Inferior parietal cortex (tissue), 1 donor: ENCODE results near the gene NDUFS6.
A peak's percentile ranks its signal among the peaks of the same experiment; 100 is the strongest.
"Not testable (repeated sequence)": the region's sequence is repeated elsewhere in the genome, so short reads cannot be mapped to it uniquely, and the experiment has no call there.

Source experiments
- DNase-seq: peaks from one replicate; pipeline ENCODE4 v3.0.0-alpha.2; 2016; ENCODE audit errors: extremely low spot score

The NDUFS6 gene

GRCh38 chr5:1797103-1797800 is 4.0 kb upstream of the NDUFS6 start:
- no peak for DNase-seq

- DNase-seq, result no peak
Observed at GRCh38 chr5:1797855-1798254, 3.4 kb upstream of the NDUFS6 start.

- not testable (repeated sequence) for DNase-seq
Observed at GRCh38 chr5:1798589-1798988, 2.6 kb upstream of the NDUFS6 start.

- no peak for DNase-seq
Observed at GRCh38 chr5:1799110-1799601, 2.1 kb upstream of the NDUFS6 start.

- peak; percentile 89 for DNase-seq
Observed at GRCh38 chr5:1799602-1800471, 1.4 kb upstream of the NDUFS6 start, which contains the start of gene MRPL36. Gene MRPL36 (minus strand): TSS chr5:1799837. CDS start chr5:1798935, 902 bp downstream.

- peak; percentile 53 for DNase-seq
Observed at GRCh38 chr5:1800472-1801221, 560 bp upstream of the NDUFS6 start.

GRCh38 chr5:1801967-1802295 is 724 bp downstream of the NDUFS6 start:
- no peak for DNase-seq

GRCh38 chr5:1803192-1803591 is 2.0 kb downstream of the NDUFS6 start:
- no peak for DNase-seq

GRCh38 chr5:1804001-1804690 is 2.9 kb downstream of the NDUFS6 start:
- no peak for DNase-seq

GRCh38 chr5:1805326-1805725 is 4.1 kb downstream of the NDUFS6 start:
- DNase-seq, result no peak

GRCh38 chr5:1805736-1806135 is 4.5 kb downstream of the NDUFS6 start:
- DNase-seq, result no peak

- no peak for DNase-seq
Observed at GRCh38 chr5:1806199-1806598, 5.0 kb downstream of the NDUFS6 start.

- DNase-seq, result no peak
Observed at GRCh38 chr5:1806974-1807373, 5.8 kb downstream of the NDUFS6 start.

- no peak for DNase-seq
Observed at GRCh38 chr5:1807451-1808185, 6.4 kb downstream of the NDUFS6 start.

GRCh38 chr5:1808439-1808838 is 7.2 kb downstream of the NDUFS6 start:
- no peak for DNase-seq

- no peak for DNase-seq
Observed at GRCh38 chr5:1809416-1810035, 8.3 kb downstream of the NDUFS6 start.

GRCh38 chr5:1810581-1811101 is 9.4 kb downstream of the NDUFS6 start:
- DNase-seq, result no peak

GRCh38 chr5:1814183-1815020 is 13.2 kb downstream of the NDUFS6 start:
- DNase-seq, result no peak

- no peak for DNase-seq
Observed at GRCh38 chr5:1815071-1815786, 14.0 kb downstream of the NDUFS6 start.
